ENCODE results near the gene DCAF17.

The DCAF17 gene

DNA sequence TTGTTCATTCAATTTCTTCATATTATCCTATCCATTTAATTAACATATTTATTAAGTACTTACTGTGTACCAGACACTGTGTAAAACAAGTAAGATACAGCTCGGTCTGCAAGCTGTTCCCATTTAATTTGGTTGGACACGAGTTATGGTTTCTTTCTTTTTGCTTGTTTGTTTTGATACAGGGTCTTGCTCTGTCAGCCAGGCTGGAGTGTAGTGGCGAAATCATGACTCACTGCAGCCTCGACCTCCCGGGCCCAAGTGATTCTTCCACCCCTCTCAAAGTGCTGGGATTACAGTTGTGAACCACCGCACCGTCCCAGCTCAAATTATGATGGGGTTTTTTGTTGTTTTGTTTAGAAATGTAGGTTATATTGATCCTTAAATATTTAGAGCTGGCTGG, 97.3 kb downstream of the DCAF17 start:
- H4K20me1 ChIP-seq (ENCODE audit: insufficient read depth, low read length): no peaks in the 10 kb centered on the region
- no peaks in the 10 kb centered on the region for H3K79me2 ChIP-seq (ENCODE audit: insufficient read depth, low read length)
- H3K9me3 ChIP-seq (ENCODE audit: insufficient read depth, low read length, severe bottlenecking): no peaks in the 10 kb centered on the region
- no peaks in the 10 kb centered on the region for H3K4me1 ChIP-seq (ENCODE audit: insufficient read depth, low read length)
- no peak overlapping the region for H3K4me2 ChIP-seq (ENCODE audit: insufficient read depth, low read length)
- DNase-seq (no peak), ATAC-seq (ENCODE audit: insufficient read depth, low read depth) (no peak)
- H2AFZ ChIP-seq (ENCODE audit: low read depth, low read length): no peak overlapping the region
- H3K36me3 ChIP-seq (ENCODE audit: insufficient read depth, low read length): no peaks in the 10 kb centered on the region
- TF ChIP-seq, protein P1, sequence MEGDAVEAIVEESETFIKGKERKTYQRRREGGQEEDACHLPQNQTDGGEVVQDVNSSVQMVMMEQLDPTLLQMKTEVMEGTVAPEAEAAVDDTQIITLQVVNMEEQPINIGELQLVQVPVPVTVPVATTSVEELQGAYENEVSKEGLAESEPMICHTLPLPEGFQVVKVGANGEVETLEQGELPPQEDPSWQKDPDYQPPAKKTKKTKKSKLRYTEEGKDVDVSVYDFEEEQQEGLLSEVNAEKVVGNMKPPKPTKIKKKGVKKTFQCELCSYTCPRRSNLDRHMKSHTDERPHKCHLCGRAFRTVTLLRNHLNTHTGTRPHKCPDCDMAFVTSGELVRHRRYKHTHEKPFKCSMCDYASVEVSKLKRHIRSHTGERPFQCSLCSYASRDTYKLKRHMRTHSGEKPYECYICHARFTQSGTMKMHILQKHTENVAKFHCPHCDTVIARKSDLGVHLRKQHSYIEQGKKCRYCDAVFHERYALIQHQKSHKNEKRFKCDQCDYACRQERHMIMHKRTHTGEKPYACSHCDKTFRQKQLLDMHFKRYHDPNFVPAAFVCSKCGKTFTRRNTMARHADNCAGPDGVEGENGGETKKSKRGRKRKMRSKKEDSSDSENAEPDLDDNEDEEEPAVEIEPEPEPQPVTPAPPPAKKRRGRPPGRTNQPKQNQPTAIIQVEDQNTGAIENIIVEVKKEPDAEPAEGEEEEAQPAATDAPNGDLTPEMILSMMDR (IDR thresholded peaks at IDR 0.05; ENCODE audit: borderline replicate concordance, extremely low read depth, low read length, poor library complexity, severe bottlenecking): no peak
- no peak for TF ChIP-seq EZH2 (IDR thresholded peaks at IDR 0.05; ENCODE audit: borderline replicate concordance, low read depth, low read length, severe bottlenecking)
- H3K4me3 ChIP-seq (ENCODE audit: low read depth in 1 of 2, low read length in 2 of 2): no peak overlapping the region
- H3K27ac ChIP-seq (ENCODE audit: low read length): no peak overlapping the region
- no peaks in the 10 kb centered on the region for H3K27me3 ChIP-seq (ENCODE audit: insufficient read depth, low read length, poor library complexity)
- no peak overlapping the region for H3K9ac ChIP-seq (ENCODE audit: low read depth, low read length)

DNA sequence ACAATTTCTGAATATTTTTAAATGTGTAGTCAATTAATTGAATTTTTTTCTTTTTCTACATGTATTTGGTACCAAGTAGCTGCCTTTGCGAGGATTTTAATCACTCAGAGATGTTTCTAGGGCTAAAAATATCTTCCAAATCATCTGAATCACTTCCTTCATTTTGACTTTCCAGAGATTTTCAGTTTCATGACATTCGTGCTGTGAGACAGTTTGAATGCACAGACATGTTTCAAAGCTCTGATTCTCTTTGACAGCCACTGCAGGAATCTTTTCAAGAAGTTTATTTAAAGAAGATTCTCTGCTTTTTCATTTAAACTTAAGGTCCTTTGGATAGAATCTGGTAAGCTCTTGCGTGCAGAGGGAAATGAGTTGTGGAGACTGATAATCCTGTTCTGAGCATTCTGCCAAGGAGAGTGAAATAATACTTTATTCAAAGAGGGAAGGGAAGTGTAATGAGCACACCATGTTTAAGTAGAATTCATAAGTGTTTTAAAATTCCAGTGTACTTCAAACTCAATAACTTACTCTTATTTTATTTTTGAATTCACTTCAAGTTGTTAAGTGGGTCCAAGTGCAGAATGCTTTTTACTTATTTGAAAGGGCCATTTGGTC, 97.9 kb downstream of the DCAF17 start:
- DNase-seq (no peak), ATAC-seq (ENCODE audit: insufficient read depth, low read depth) (no peak)
- Histone ChIP-seq H3K9me3 (ENCODE audit: insufficient read depth, low read length, severe bottlenecking) (no peaks in the 10 kb centered on the region), H3K27ac (ENCODE audit: low read length) (no peak overlapping the region), H3K4me1 (ENCODE audit: insufficient read depth, low read length) (no peaks in the 10 kb centered on the region), H2AFZ (ENCODE audit: low read depth, low read length) (no peak overlapping the region), H3K4me2 (ENCODE audit: insufficient read depth, low read length) (no peak overlapping the region), H4K20me1 (ENCODE audit: insufficient read depth, low read length) (no peaks in the 10 kb centered on the region), H3K36me3 (ENCODE audit: insufficient read depth, low read length) (no peaks in the 10 kb centered on the region), H3K79me2 (ENCODE audit: insufficient read depth, low read length) (no peaks in the 10 kb centered on the region), H3K4me3 (ENCODE audit: low read depth in 1 of 2, low read length in 2 of 2) (no peak overlapping the region), H3K9ac (ENCODE audit: low read depth, low read length) (no peak overlapping the region), H3K27me3 (ENCODE audit: insufficient read depth, low read length, poor library complexity) (no peaks in the 10 kb centered on the region)
- TF ChIP-seq, protein P1 (IDR thresholded peaks at IDR 0.05; ENCODE audit: borderline replicate concordance, extremely low read depth, low read length, poor library complexity, severe bottlenecking): no peak
- TF ChIP-seq EZH2 (IDR thresholded peaks at IDR 0.05; ENCODE audit: borderline replicate concordance, low read depth, low read length, severe bottlenecking): no peak

DNA sequence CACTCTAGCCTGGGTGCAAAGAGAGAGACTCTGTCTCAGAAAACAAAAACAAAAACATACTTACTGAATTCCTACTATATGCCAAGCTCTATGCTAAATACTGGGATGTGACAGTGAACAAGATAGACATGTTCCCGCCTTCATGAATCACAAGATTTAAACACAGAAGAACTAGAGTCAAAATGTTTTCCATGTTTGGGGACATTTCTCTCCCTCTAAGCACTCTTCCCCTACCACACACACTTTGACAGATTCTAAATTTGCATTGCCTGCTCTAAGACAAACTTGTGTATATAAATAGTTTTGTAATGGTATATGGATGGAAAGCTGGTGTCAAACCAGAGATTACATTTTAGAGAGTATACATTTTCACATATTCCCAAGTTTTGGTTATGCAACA, 99.3 kb downstream of the DCAF17 start:
- Histone ChIP-seq H3K9ac (ENCODE audit: low read depth, low read length) (no peak overlapping the region), H2AFZ (ENCODE audit: low read depth, low read length) (no peak overlapping the region), H3K79me2 (ENCODE audit: insufficient read depth, low read length) (no peaks in the 10 kb centered on the region), H3K9me3 (ENCODE audit: insufficient read depth, low read length, severe bottlenecking) (no peaks in the 10 kb centered on the region), H3K27ac (ENCODE audit: low read length) (no peak overlapping the region), H3K4me1 (ENCODE audit: insufficient read depth, low read length) (no peaks in the 10 kb centered on the region), H3K4me2 (ENCODE audit: insufficient read depth, low read length) (no peak overlapping the region), H3K36me3 (ENCODE audit: insufficient read depth, low read length) (no peaks in the 10 kb centered on the region), H3K27me3 (ENCODE audit: insufficient read depth, low read length, poor library complexity) (no peaks in the 10 kb centered on the region), H4K20me1 (ENCODE audit: insufficient read depth, low read length) (no peaks in the 10 kb centered on the region), H3K4me3 (ENCODE audit: low read depth in 1 of 2, low read length in 2 of 2) (no peak overlapping the region)
- ATAC-seq (ENCODE audit: insufficient read depth, low read depth): no peak
- no peak for DNase-seq
- no peak for TF ChIP-seq EZH2 (IDR thresholded peaks at IDR 0.05; ENCODE audit: borderline replicate concordance, low read depth, low read length, severe bottlenecking)
- TF ChIP-seq, protein P1 (IDR thresholded peaks at IDR 0.05; ENCODE audit: borderline replicate concordance, extremely low read depth, low read length, poor library complexity, severe bottlenecking): no peak

Data from DND-41 (cell line).